MM.1S (cell line): ENCODE results near the gene KCNH4.

ENCODE experiments used
- EZH2 ChIP-seq: fragments of 300-600 bp; sonication (generic); optimal IDR thresholded peaks from 2 replicates; pipeline ENCODE3; 2017; ENCODE audit warnings: low read depth, mild to moderate bottlenecking, antibody characterized with exemption, low read length, mixed read lengths
- TF ChIP-seq, protein P1 (sequence below): fragments of 300-600 bp; sonication (generic); IDR thresholded peaks from 2 replicates; pipeline ENCODE4 v1.5.1; 2016; ENCODE audit warnings: antibody characterized with exemption, low read length, mixed read lengths

DNA sequence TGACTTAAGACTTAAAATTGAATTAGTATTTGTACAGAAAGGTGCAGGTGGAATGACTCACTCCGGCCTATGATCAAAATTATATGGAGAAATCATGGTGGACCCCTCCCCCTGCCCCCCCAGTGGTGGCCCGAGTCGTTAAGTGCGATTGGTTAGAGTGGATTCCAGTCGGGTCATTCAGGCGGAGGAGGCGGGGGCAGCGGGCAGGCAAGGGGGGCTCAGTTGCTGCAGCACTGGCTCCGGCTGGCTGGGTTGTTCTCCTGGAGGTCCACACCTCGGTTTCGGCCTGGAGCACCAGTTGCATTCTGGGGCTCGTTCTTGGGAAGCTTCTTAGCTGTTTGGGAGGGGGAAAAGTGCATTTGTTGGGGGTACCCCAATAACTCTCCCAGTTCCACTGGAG is 55.4 kb downstream of the KCNH4 start:
- TF ChIP-seq, protein P1, sequence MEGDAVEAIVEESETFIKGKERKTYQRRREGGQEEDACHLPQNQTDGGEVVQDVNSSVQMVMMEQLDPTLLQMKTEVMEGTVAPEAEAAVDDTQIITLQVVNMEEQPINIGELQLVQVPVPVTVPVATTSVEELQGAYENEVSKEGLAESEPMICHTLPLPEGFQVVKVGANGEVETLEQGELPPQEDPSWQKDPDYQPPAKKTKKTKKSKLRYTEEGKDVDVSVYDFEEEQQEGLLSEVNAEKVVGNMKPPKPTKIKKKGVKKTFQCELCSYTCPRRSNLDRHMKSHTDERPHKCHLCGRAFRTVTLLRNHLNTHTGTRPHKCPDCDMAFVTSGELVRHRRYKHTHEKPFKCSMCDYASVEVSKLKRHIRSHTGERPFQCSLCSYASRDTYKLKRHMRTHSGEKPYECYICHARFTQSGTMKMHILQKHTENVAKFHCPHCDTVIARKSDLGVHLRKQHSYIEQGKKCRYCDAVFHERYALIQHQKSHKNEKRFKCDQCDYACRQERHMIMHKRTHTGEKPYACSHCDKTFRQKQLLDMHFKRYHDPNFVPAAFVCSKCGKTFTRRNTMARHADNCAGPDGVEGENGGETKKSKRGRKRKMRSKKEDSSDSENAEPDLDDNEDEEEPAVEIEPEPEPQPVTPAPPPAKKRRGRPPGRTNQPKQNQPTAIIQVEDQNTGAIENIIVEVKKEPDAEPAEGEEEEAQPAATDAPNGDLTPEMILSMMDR: no peak
- no peak for TF ChIP-seq EZH2
